Mesothelial cell of epicardium (in vitro differentiated cells): ENCODE measurements around the gene RAB35. TPM values are rescaled to one million over a fixed set of nuclear protein-coding genes. Genes with fewer than 3 reads are reported as not detected.

ENCODE experiments used
- DNase-seq, 2 experiments: peaks; one replicate each; pipeline ENCODE4 v3.0.0; 2021; ENCODE audit warnings: low spot score in 2 of 2; ENCODE audit not compliant: unreplicated experiment in 2 of 2
- H3K27ac Mint-ChIP-seq: 2 replicates; pipeline ENCODE4 v1.8.0; 2021; ENCODE audit warnings: mixed read lengths
- H3K27me3 Mint-ChIP-seq: 2 replicates; pipeline ENCODE4 v1.8.0; 2021; ENCODE audit warnings: low read depth, mixed read lengths
- H3K36me3 Mint-ChIP-seq: 2 replicates; pipeline ENCODE4 v1.8.0; 2021; ENCODE audit warnings: mixed read lengths
- H3K4me1 Mint-ChIP-seq: 2 replicates; pipeline ENCODE4 v1.8.0; 2021; ENCODE audit warnings: mixed read lengths
- H3K4me3 Mint-ChIP-seq: 2 replicates; pipeline ENCODE4 v1.8.0; 2021; ENCODE audit warnings: mild to moderate bottlenecking, moderate library complexity, mixed read lengths
- H3K9me3 Mint-ChIP-seq: 2 replicates; pipeline ENCODE4 v1.8.0; 2021; ENCODE audit warnings: mixed read lengths
- CTCF ChIP-seq: fragments of 200-600 bp; sonication (generic); IDR thresholded peaks from one replicate; pipeline ENCODE4 v1.5.0; 2021; ENCODE audit warnings: antibody characterized with exemption; ENCODE audit not compliant: unreplicated experiment
- total RNA-seq: library from RNA; stranded (reverse); gene quantifications from 3 replicates; pipeline ENCODE4 v1.2.1, GENCODE V29; 2021

Gene RAB35
- total RNA-seq, 1 donor from 2014 or later = 36.5 TPM

- no peaks in the 10 kb centered on the region for H3K9me3 Mint-ChIP-seq
- H3K36me3 Mint-ChIP-seq = peaks cover 36% of the 10 kb centered on the region
- H3K27me3 Mint-ChIP-seq = no peaks in the 10 kb centered on the region
- H3K27ac Mint-ChIP-seq = no peak overlapping the region
- H3K4me1 Mint-ChIP-seq = no peaks in the 10 kb centered on the region
- TF ChIP-seq CTCF = no peak
- no peak for DNase-seq
- H3K4me3 Mint-ChIP-seq = no peak overlapping the region
These were observed 16.4 kb upstream of the RAB35 start for GRCh38 chr12:120132863-120133385.

GRCh38 chr12:120132054-120132836 is 15.7 kb upstream of the RAB35 start:
- H3K4me3 Mint-ChIP-seq = no peak overlapping the region
- no peak overlapping the region for H3K27ac Mint-ChIP-seq
- no peaks in the 10 kb centered on the region for H3K27me3 Mint-ChIP-seq
- no peak for TF ChIP-seq CTCF
- no peaks in the 10 kb centered on the region for H3K9me3 Mint-ChIP-seq
- no peak for DNase-seq
- peaks cover 40% of the 10 kb centered on the region for H3K36me3 Mint-ChIP-seq
- no peaks in the 10 kb centered on the region for H3K4me1 Mint-ChIP-seq

GRCh38 chr12:120131116-120131515 is 14.6 kb upstream of the RAB35 start:
- no peaks in the 10 kb centered on the region for H3K27me3 Mint-ChIP-seq
- peaks cover 45% of the 10 kb centered on the region for H3K36me3 Mint-ChIP-seq
- no peaks in the 10 kb centered on the region for H3K4me1 Mint-ChIP-seq
- TF ChIP-seq CTCF = no peak
- DNase-seq = no peak
- no peaks in the 10 kb centered on the region for H3K9me3 Mint-ChIP-seq
- no peak overlapping the region for H3K4me3 Mint-ChIP-seq
- H3K27ac Mint-ChIP-seq = no peak overlapping the region

GRCh38 chr12:120130011-120130410 is 13.5 kb upstream of the RAB35 start:
- no peaks in the 10 kb centered on the region for H3K4me1 Mint-ChIP-seq
- DNase-seq = no peak
- no peak overlapping the region for H3K27ac Mint-ChIP-seq
- no peak for TF ChIP-seq CTCF
- no peaks in the 10 kb centered on the region for H3K9me3 Mint-ChIP-seq
- peaks cover 42% of the 10 kb centered on the region for H3K36me3 Mint-ChIP-seq
- H3K4me3 Mint-ChIP-seq = no peak overlapping the region
- H3K27me3 Mint-ChIP-seq = no peaks in the 10 kb centered on the region

- no peaks in the 10 kb centered on the region for H3K4me1 Mint-ChIP-seq
- H3K27me3 Mint-ChIP-seq = no peaks in the 10 kb centered on the region
- no peak for DNase-seq
- H3K36me3 Mint-ChIP-seq = peaks cover 27% of the 10 kb centered on the region
- no peak overlapping the region for H3K27ac Mint-ChIP-seq
- H3K4me3 Mint-ChIP-seq = no peak overlapping the region
- no peaks in the 10 kb centered on the region for H3K9me3 Mint-ChIP-seq
- TF ChIP-seq CTCF = no peak
These were observed 10.1 kb upstream of the RAB35 start for GRCh38 chr12:120126635-120127005.
